ENCODE measurements around the gene SRPX.

SRPX gene

GRCh38 chrX:38129366-38129765, 91.3 kb downstream of the SRPX start:
- Histone ChIP-seq H3F3A (ENCODE audit: low read depth) (no peaks in the 10 kb centered on the region), H3K27me3 (ENCODE audit: insufficient read depth, low read length, poor library complexity, severe bottlenecking) (no peaks in the 10 kb centered on the region), H3K9ac (ENCODE audit: low read depth, low read length, poor library complexity, severe bottlenecking) (no peak overlapping the region), H3K4me3 (ENCODE audit: low read length, poor library complexity, severe bottlenecking) (no peak overlapping the region), H3K9me2 (replicated peaks; ENCODE audit: low read depth, low read length) (no peaks in the 10 kb centered on the region), H3K79me2 (ENCODE audit: insufficient read depth, low read length) (no peaks in the 10 kb centered on the region), H4K20me1 (ENCODE audit: insufficient read depth, low read length, poor library complexity, severe bottlenecking) (no peaks in the 10 kb centered on the region), H3K9me3 (ENCODE audit: insufficient read depth, low read depth, low read length) (no peaks in the 10 kb centered on the region), H3K4me2 (ENCODE audit: low read depth, low read length, poor library complexity, severe bottlenecking) (no peak overlapping the region), H2AFZ (ENCODE audit: low read length) (no peak overlapping the region), H3K4me1 (ENCODE audit: insufficient read depth, low read length, poor library complexity, severe bottlenecking) (no peaks in the 10 kb centered on the region), H3K36me3 (ENCODE audit: insufficient read depth, low read length) (no peaks in the 10 kb centered on the region)
- no peak for TF ChIP-seq EZH2phosphoT487 (IDR thresholded peaks at IDR 0.05; ENCODE audit: borderline replicate concordance)
- no peak for TF ChIP-seq CTCF (conservative IDR thresholded peaks at IDR 0.05; ENCODE audit: low read length)

GRCh38 chrX:38127961-38128360, 92.7 kb downstream of the SRPX start:
- H3K9ac ChIP-seq (ENCODE audit: low read depth, low read length, poor library complexity, severe bottlenecking) = no peak overlapping the region
- no peaks in the 10 kb centered on the region for H3K9me3 ChIP-seq (ENCODE audit: insufficient read depth, low read depth, low read length)
- no peaks in the 10 kb centered on the region for H3K27me3 ChIP-seq (ENCODE audit: insufficient read depth, low read length, poor library complexity, severe bottlenecking)
- H3K9me2 ChIP-seq (replicated peaks; ENCODE audit: low read depth, low read length) = no peaks in the 10 kb centered on the region
- H3K79me2 ChIP-seq (ENCODE audit: insufficient read depth, low read length) = no peaks in the 10 kb centered on the region
- no peak overlapping the region for H2AFZ ChIP-seq (ENCODE audit: low read length)
- no peak for TF ChIP-seq EZH2phosphoT487 (IDR thresholded peaks at IDR 0.05; ENCODE audit: borderline replicate concordance)
- TF ChIP-seq CTCF (conservative IDR thresholded peaks at IDR 0.05; ENCODE audit: low read length) = no peak
- H4K20me1 ChIP-seq (ENCODE audit: insufficient read depth, low read length, poor library complexity, severe bottlenecking) = no peaks in the 10 kb centered on the region
- no peaks in the 10 kb centered on the region for H3K36me3 ChIP-seq (ENCODE audit: insufficient read depth, low read length)
- H3F3A ChIP-seq (ENCODE audit: low read depth) = no peaks in the 10 kb centered on the region
- H3K4me2 ChIP-seq (ENCODE audit: low read depth, low read length, poor library complexity, severe bottlenecking) = no peak overlapping the region
- no peak overlapping the region for H3K4me3 ChIP-seq (ENCODE audit: low read length, poor library complexity, severe bottlenecking)
- H3K4me1 ChIP-seq (ENCODE audit: insufficient read depth, low read length, poor library complexity, severe bottlenecking) = no peaks in the 10 kb centered on the region

- Histone ChIP-seq H3K36me3 (ENCODE audit: insufficient read depth, low read length) (no peaks in the 10 kb centered on the region), H2AFZ (ENCODE audit: low read length) (no peak overlapping the region), H3K9me3 (ENCODE audit: insufficient read depth, low read depth, low read length) (no peaks in the 10 kb centered on the region), H3F3A (ENCODE audit: low read depth) (no peaks in the 10 kb centered on the region), H3K27me3 (ENCODE audit: insufficient read depth, low read length, poor library complexity, severe bottlenecking) (no peaks in the 10 kb centered on the region), H3K4me3 (ENCODE audit: low read length, poor library complexity, severe bottlenecking) (no peak overlapping the region), H3K79me2 (ENCODE audit: insufficient read depth, low read length) (no peaks in the 10 kb centered on the region), H4K20me1 (ENCODE audit: insufficient read depth, low read length, poor library complexity, severe bottlenecking) (no peaks in the 10 kb centered on the region), H3K4me2 (ENCODE audit: low read depth, low read length, poor library complexity, severe bottlenecking) (no peak overlapping the region), H3K9me2 (replicated peaks; ENCODE audit: low read depth, low read length) (no peaks in the 10 kb centered on the region), H3K4me1 (ENCODE audit: insufficient read depth, low read length, poor library complexity, severe bottlenecking) (no peaks in the 10 kb centered on the region), H3K9ac (ENCODE audit: low read depth, low read length, poor library complexity, severe bottlenecking) (no peak overlapping the region)
- no peak for TF ChIP-seq EZH2phosphoT487 (IDR thresholded peaks at IDR 0.05; ENCODE audit: borderline replicate concordance)
- TF ChIP-seq CTCF (conservative IDR thresholded peaks at IDR 0.05; ENCODE audit: low read length) = no peak
Measured at GRCh38 chrX:38126179-38126578, 94.5 kb downstream of the SRPX start.

Data from Loucy (cell line).